ENCODE data around the gene FUS. TPM values are rescaled to one million over a fixed set of nuclear protein-coding genes. Genes with fewer than 3 reads are reported as not detected.
"Not testable (repeated sequence)": the region's sequence is repeated elsewhere in the genome, so short reads cannot be mapped to it uniquely, and the experiment has no call there.

Gene FUS
- total RNA-seq, 4 donors from 2014 or later: 41.7 to 88.5 (median 70.5) TPM

DNA sequence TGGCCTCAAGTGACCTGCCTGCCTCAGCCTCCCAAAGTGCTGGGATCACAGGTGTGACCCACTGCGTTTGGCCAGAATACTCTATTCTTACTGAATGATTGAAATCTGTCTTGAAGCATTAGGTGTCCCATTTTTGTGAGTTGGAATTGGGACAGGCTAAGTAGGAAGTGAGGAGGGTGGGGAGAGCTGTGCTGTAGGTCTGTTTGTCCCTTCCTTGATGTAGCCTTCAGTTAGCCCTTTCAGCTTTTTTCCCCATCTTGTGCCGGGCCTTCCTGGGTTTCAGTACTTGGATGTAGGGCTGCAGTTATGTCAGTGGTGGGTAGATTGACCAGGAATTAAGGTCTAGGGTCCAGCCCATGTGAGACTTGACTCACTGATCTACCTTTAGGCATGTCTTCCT is 13.9 kb downstream of the FUS start:
- H3K27ac ChIP-seq: no peak overlapping the region
- H3K4me1 ChIP-seq: no peaks in the 10 kb centered on the region
- H3K9me3 ChIP-seq: no peaks in the 10 kb centered on the region
- H3K36me3 ChIP-seq: peaks cover 74% of the 10 kb centered on the region in 2 donors
- H3K27me3 ChIP-seq: no peaks in the 10 kb centered on the region
- DNase-seq: no peak
- TF ChIP-seq POLR2A (IDR thresholded peaks at IDR 0.05): no peak
- WGBS, 2 donors: 92 to 93% methylated on average over 2 of the region's 2 CpGs
- intact Hi-C loops (cut with DNase I): no loop called here
- H3K4me3 ChIP-seq (replicated peaks in 1 of 3): no peak overlapping the region

- no peaks in the 10 kb centered on the region for H3K27me3 ChIP-seq
- no peak overlapping the region for H3K4me3 ChIP-seq (replicated peaks in 1 of 3)
- DNase-seq: no peak
- no peaks in the 10 kb centered on the region for H3K9me3 ChIP-seq
- H3K27ac ChIP-seq: no peak overlapping the region
- peaks cover 63 to 64% of the 10 kb centered on the region in 2 donors for H3K36me3 ChIP-seq
- WGBS, 2 donors: 82 to 91% methylated on average over 7 of the region's 7 CpGs
- intact Hi-C loops (cut with DNase I): no loop called here
- no peaks in the 10 kb centered on the region for H3K4me1 ChIP-seq
- TF ChIP-seq POLR2A (IDR thresholded peaks at IDR 0.05): no peak
- no peak for TF ChIP-seq CTCF (IDR thresholded peaks at IDR 0.05)
These were observed 15.0 kb downstream of the FUS start for GRCh38 chr16:31194898-31195297.

DNA sequence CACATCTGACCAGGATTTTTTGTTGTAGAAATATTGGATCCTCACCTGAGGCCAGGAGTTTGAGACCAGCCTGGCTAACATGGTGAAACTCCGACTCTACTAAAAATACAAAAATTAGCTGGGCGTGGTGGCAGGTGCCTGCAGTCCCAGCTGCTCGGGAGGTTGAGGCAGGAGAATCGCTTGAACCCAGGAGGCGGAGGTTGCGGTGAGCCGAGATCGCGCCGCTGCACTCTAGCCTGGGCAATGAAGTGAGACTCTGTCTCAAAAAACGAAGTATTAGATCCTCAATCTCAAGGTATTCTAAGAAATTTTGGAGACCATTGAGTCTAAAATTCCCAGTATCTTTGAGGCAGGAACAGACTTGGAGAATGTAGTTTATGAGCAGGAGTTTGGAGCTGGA is 15.9 kb downstream of the FUS start:
- intact Hi-C loops (cut with DNase I); H3K27me3 ChIP-seq; H3K9me3 ChIP-seq; H3K4me3 ChIP-seq (replicated peaks in 1 of 3); DNase-seq; H3K4me1 ChIP-seq; H3K27ac ChIP-seq: not testable (repeated sequence)
- H3K36me3 ChIP-seq: peaks cover 54% of the 10 kb centered on the region in 2 donors
- 97% methylated on average over 11 of the region's 11 CpGs for WGBS, 2 donors

DNA sequence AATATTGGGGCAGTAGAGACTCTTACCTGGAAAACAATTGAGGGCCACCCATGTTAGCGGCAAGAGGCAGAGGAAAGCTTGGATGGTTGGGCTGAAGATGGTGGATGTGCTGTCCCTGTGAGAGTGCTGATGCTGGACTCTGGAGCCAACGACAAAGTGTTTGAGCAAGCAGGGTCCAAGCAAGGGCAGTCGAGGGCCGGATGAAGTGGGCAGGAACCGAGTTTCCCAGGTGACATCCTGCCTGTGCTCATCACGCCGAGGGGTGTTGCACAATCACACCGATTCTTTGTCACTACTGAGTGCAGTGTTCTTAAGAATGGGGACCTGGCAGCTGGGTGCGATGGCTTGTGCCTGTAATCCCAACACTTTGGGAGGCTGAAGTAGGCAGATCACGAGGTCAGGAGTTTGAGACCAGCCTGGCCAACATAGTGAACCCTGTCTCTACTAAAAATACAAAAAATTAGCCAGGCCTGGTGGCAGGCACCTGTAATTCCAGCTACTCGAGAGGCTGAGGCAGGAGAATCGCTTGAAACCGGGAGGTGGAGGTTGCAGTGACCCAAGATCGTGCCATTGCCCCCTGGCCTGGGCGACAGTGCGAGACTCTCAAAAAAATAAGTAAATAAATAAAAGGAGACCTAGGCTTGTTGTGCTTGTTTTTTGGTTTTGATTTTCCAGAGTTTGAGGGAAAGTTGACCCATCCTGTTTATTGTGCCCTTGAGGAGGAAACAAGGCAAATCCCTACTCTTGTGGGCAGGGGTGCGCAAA is 16.6 kb downstream of the FUS start:
- intact Hi-C loops (cut with DNase I): no loop called here
- no peaks in the 10 kb centered on the region for H3K27me3 ChIP-seq
- H3K36me3 ChIP-seq: peaks cover 47 to 48% of the 10 kb centered on the region in 2 donors
- TF ChIP-seq POLR2A (IDR thresholded peaks at IDR 0.05): no peak
- no peak for TF ChIP-seq CTCF (IDR thresholded peaks at IDR 0.05)
- no peak overlapping the region for H3K27ac ChIP-seq
- no peak overlapping the region for H3K4me3 ChIP-seq (replicated peaks in 1 of 3)
- no peaks in the 10 kb centered on the region for H3K9me3 ChIP-seq
- no peak for DNase-seq
- peaks cover 0 to 10% of the 10 kb centered on the region in 2 donors for H3K4me1 ChIP-seq
- 80 to 86% methylated on average over 17 of the region's 17 CpGs for WGBS, 2 donors

GRCh38 chr16:31198207-31198882 is 18.4 kb downstream of the FUS start:
- Histone ChIP-seq H3K4me1 (peaks cover 0 to 19% of the 10 kb centered on the region in 2 donors), H3K27me3 (no peaks in the 10 kb centered on the region), H3K27ac (no peak overlapping the region), H3K9me3 (no peaks in the 10 kb centered on the region), H3K36me3 (peaks cover 29 to 30% of the 10 kb centered on the region in 2 donors), H3K4me3 (replicated peaks in 1 of 3) (no peak overlapping the region)
- WGBS, 2 donors: 76 to 80% methylated on average over 5 to 7 of the region's 7 CpGs
- DNase-seq: no peak
- TF ChIP-seq CTCF (IDR thresholded peaks at IDR 0.05): no peak
- TF ChIP-seq POLR2A (IDR thresholded peaks at IDR 0.05): no peak
- intact Hi-C loops (cut with DNase I): no loop called here

GRCh38 chr16:31199430-31200041 is 19.6 kb downstream of the FUS start:
- DNase-seq: no peak
- Histone ChIP-seq H3K4me1 (peaks cover 0 to 19% of the 10 kb centered on the region in 2 donors), H3K27me3 (no peaks in the 10 kb centered on the region), H3K36me3 (peaks cover 17 to 20% of the 10 kb centered on the region in 2 donors), H3K27ac (no peak overlapping the region), H3K9me3 (no peaks in the 10 kb centered on the region), H3K4me3 (replicated peaks in 1 of 3) (no peak overlapping the region)
- intact Hi-C loops (cut with DNase I): no loop called here
- 93 to 95% methylated on average over 5 of the region's 5 CpGs for WGBS, 2 donors
- TF ChIP-seq POLR2A (IDR thresholded peaks at IDR 0.05) (no peak), CTCF (IDR thresholded peaks at IDR 0.05) (no peak)

GRCh38 chr16:31200111-31200510 is 20.2 kb downstream of the FUS start:
- WGBS, 2 donors: 88 to 90% methylated on average over 8 of the region's 8 CpGs
- H3K36me3 ChIP-seq: peaks cover 12 to 15% of the 10 kb centered on the region in 2 donors
- intact Hi-C loops (cut with DNase I); H3K4me3 ChIP-seq (replicated peaks in 1 of 3); H3K9me3 ChIP-seq; H3K27ac ChIP-seq; DNase-seq; H3K27me3 ChIP-seq: not testable (repeated sequence)
- H3K4me1 ChIP-seq: peaks cover 0 to 19% of the 10 kb centered on the region in 2 donors

Measured in thyroid gland (tissue), 4 donors.